Keratinocyte (primary cell): ENCODE results near the gene ICE2. TPM values are rescaled to one million over a fixed set of nuclear protein-coding genes. Genes with fewer than 3 reads are reported as not detected.

ENCODE experiments used
- DNase-seq: peaks from one replicate; pipeline ENCODE4 v3.0.0-alpha.2; 2011; ENCODE audit warnings: low read depth, missing footprints, low spot score
- FAIRE-seq: peaks from 2 replicates; lab custom pipeline; 2011; peaks lifted over from hg19 to GRCh38; lab: Jason Lieb, UNC
- H2AFZ ChIP-seq: 2 replicates; pipeline ENCODE4 v1.6.0; 2012; ENCODE audit warnings: low read length, control low read depth, inconsistent platforms; ENCODE audit not compliant: control insufficient read depth
- H3K27ac ChIP-seq: 2 replicates; pipeline ENCODE4 v1.5.1; 2011; ENCODE audit warnings: low read length; ENCODE audit not compliant: control insufficient read depth, insufficient read depth
- H3K27me3 ChIP-seq: 3 replicates; pipeline ENCODE4 v1.6.0; 2011; ENCODE audit warnings: low read length; ENCODE audit not compliant: control insufficient read depth, insufficient read depth; ENCODE audit errors: extremely low read depth
- H3K36me3 ChIP-seq, 2 experiments: 2 replicates in 1 of 2; 3 replicates in 1 of 2; pipeline ENCODE4 v1.5.1; 2011; ENCODE audit warnings: low read length in 2 of 2, mild to moderate bottlenecking in 1 of 2; ENCODE audit not compliant: control insufficient read depth in 2 of 2, insufficient read depth in 2 of 2; ENCODE audit errors: extremely low read depth in 1 of 2
- H3K4me1 ChIP-seq: 3 replicates; pipeline ENCODE4 v1.5.1; 2011; ENCODE audit warnings: low read length; ENCODE audit not compliant: control insufficient read depth, insufficient read depth; ENCODE audit errors: extremely low read depth
- H3K4me2 ChIP-seq: 3 replicates; pipeline ENCODE4 v1.6.0; 2011; ENCODE audit warnings: low read depth, low read length; ENCODE audit not compliant: control insufficient read depth, insufficient read depth; ENCODE audit errors: extremely low read depth
- H3K4me3 ChIP-seq, 3 experiments: fragments of 200-600 bp in 1 of 3; sonication (generic) in 1 of 3; 2 replicates in 2 of 3; 3 replicates in 1 of 3; pipeline ENCODE4 v1.5.1; 2011 to 2016; ENCODE audit warnings: low read length in 3 of 3, mild to moderate bottlenecking in 3 of 3, control low read depth in 2 of 3, inconsistent platforms in 1 of 3, low read depth in 1 of 3, mixed read lengths in 1 of 3, mixed run types in 1 of 3, moderate library complexity in 1 of 3; ENCODE audit not compliant: control insufficient read depth in 2 of 3, insufficient read depth in 2 of 3; ENCODE audit errors: extremely low read depth in 1 of 3
- H3K79me2 ChIP-seq: 2 replicates; pipeline ENCODE4 v1.6.0; 2012; ENCODE audit warnings: low read length; ENCODE audit not compliant: control insufficient read depth, insufficient read depth
- H3K9ac ChIP-seq: 3 replicates; pipeline ENCODE4 v1.6.0; 2011; ENCODE audit warnings: low read length; ENCODE audit not compliant: control insufficient read depth, insufficient read depth; ENCODE audit errors: extremely low read depth
- H3K9me1 ChIP-seq: 3 replicates; pipeline ENCODE4 v1.6.0; 2011; ENCODE audit warnings: low read length; ENCODE audit not compliant: control insufficient read depth, insufficient read depth; ENCODE audit errors: extremely low read depth
- H3K9me3 ChIP-seq: 2 replicates; pipeline ENCODE4 v1.5.1; 2012; ENCODE audit warnings: low read depth, low read length; ENCODE audit not compliant: control insufficient read depth
- H4K20me1 ChIP-seq: 3 replicates; pipeline ENCODE4 v1.6.0; 2011; ENCODE audit warnings: low read length; ENCODE audit not compliant: control insufficient read depth, insufficient read depth; ENCODE audit errors: extremely low read depth
- EZH2 ChIP-seq: IDR thresholded peaks from one replicate; pipeline ENCODE4 v1.6.1; 2012; ENCODE audit warnings: inconsistent platforms, mild to moderate bottlenecking, low read length, moderate library complexity
- dilution Hi-C: fragments of 300-500 bp; cut with MboI; formaldehyde crosslinking; loops from one replicate; pipeline ENCODE4 v1.7.0; 2020; ENCODE audit warnings: low sequenced_read_pairs; ENCODE audit not compliant: extremely low pct_ligation_motif_present
- polyA plus RNA-seq, 5 experiments: library from polyadenylated mRNA; depleted of rRNA in 3 of 5; stranded (reverse) in 3 of 5; stranded (forward) in 1 of 5; unstranded in 1 of 5; fragments of >200 nt; gene quantifications; 1 replicate in 1 of 5; 2 replicates in 3 of 5; 3 replicates in 1 of 5; pipeline versions ENCODE4 v1.2.1 to v1.2.3, GENCODE V29; 2011 to 2012; ENCODE audit warnings: missing spikeins in 2 of 5, low read depth in 1 of 5, low replicate concordance in 1 of 5
- TF ChIP-seq, protein P1 (sequence below), 3 experiments: IDR thresholded peaks in 1 of 3; conservative IDR thresholded peaks in 1 of 3; optimal IDR thresholded peaks in 1 of 3; 2 replicates in 2 of 3; 3 replicates in 1 of 3; pipeline versions ENCODE3 to v1.5.1; 2011; ENCODE audit warnings: low read length in 3 of 3, mild to moderate bottlenecking in 3 of 3, moderate library complexity in 2 of 3, control low read depth in 1 of 3, inconsistent platforms in 1 of 3; ENCODE audit not compliant: insufficient read depth in 2 of 3; ENCODE audit errors: extremely low read depth in 1 of 3

The ICE2 gene
- polyA plus RNA-seq, 1 donor (not counting 4 experiments of a cell fraction or from before 2014, with no cell fraction given) = 34.1 TPM

DNA sequence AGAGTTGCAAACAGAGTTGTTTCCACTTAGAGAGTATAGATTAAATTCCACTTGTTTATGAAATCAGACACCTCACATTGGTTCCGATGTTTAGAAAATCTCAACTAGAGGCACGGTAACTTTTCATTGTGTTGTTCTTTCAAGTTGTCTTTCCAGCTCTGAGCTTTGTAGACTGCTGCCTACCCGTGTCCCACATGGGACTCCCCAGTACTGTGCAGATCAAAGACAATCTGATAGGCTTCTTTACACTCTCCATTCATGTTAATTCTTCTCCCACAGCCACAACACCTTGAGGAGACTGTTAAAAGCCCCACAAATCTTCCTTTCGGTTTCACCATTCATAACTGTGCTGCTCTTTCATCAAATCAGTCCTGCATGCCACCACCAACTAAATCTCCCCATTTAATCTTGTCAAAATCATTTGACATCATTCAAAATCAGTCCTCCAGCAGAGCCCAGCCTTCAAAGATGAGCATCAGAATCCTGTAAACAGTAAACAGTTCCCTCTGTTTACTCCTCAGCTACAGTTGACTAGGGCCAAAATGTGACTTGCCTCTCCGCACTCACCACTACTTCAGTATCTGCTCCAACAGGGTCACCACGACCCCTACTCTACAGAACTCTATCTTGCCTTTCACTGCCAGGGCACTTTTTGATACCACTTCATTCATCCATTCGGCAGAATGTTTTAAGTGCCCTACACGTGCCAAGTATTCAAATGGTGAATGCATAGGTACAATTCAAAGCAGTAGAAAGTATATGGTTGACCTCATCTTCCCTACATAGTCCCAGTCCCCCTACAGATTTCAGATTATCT, 89.5 kb downstream of the ICE2 start:
- H3K4me1 ChIP-seq = peaks cover 85% of the 10 kb centered on the region
- peaks cover 93% of the 10 kb centered on the region for H3K79me2 ChIP-seq
- H3K9me3 ChIP-seq = no peaks in the 10 kb centered on the region
- peaks cover 77% of the 10 kb centered on the region for H4K20me1 ChIP-seq
- dilution Hi-C loops = no loop called here
- FAIRE-seq (no peak), DNase-seq (peak; percentile 42)
- peak overlapping the region; percentile 89 for H3K4me2 ChIP-seq
- peaks cover 3% of the 10 kb centered on the region for H3K9me1 ChIP-seq
- no peak overlapping the region for H2AFZ ChIP-seq
- TF ChIP-seq EZH2 = no peak
- TF ChIP-seq, protein P1, sequence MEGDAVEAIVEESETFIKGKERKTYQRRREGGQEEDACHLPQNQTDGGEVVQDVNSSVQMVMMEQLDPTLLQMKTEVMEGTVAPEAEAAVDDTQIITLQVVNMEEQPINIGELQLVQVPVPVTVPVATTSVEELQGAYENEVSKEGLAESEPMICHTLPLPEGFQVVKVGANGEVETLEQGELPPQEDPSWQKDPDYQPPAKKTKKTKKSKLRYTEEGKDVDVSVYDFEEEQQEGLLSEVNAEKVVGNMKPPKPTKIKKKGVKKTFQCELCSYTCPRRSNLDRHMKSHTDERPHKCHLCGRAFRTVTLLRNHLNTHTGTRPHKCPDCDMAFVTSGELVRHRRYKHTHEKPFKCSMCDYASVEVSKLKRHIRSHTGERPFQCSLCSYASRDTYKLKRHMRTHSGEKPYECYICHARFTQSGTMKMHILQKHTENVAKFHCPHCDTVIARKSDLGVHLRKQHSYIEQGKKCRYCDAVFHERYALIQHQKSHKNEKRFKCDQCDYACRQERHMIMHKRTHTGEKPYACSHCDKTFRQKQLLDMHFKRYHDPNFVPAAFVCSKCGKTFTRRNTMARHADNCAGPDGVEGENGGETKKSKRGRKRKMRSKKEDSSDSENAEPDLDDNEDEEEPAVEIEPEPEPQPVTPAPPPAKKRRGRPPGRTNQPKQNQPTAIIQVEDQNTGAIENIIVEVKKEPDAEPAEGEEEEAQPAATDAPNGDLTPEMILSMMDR (optimal IDR thresholded peaks at IDR 0.05 in 1 of 3, IDR thresholded peaks at IDR 0.05 in 1 of 3, conservative IDR thresholded peaks at IDR 0.05 in 1 of 3; ENCODE audit: extremely low read depth in 1 of 3, insufficient read depth in 2 of 3, low read length in 3 of 3) = no peak
- no peaks in the 10 kb centered on the region for H3K27me3 ChIP-seq
- H3K9ac ChIP-seq = peak overlapping the region; percentile 47
- H3K36me3 ChIP-seq = peaks cover 18 to 67% of the 10 kb centered on the region in 2 experiments
- H3K27ac ChIP-seq = peak overlapping the region; percentile 99
- peak overlapping the region in 2 of 3 experiments; percentile 43 to 68 for H3K4me3 ChIP-seq

DNA sequence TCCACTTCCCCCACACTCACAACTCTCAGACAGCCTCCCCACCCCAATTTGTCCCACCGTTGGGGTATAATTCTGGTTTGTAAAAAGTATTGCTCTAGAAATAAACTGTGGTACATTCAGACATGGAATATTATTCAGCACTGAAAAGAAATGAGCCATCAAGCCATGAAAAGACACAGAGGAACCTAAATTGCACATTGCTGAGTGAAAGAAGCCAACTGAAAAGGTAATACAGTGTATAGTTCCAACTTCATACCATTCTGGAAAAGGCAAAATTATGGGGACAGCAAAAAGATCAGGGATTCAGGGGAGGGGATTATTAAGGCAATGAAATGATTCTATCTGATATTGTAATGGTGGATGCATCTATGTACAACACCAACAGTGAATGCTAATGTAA, 91.6 kb downstream of the ICE2 start:
- Histone ChIP-seq H3K9me1 (peaks cover 3% of the 10 kb centered on the region), H3K4me1 (peaks cover 90% of the 10 kb centered on the region), H3K4me2 (peak overlapping the region; percentile 49), H3K79me2 (peaks cover 93% of the 10 kb centered on the region), H3K27ac (peak overlapping the region; percentile 59), H3K9ac (peak overlapping the region; percentile 34), H3K9me3 (no peaks in the 10 kb centered on the region), H4K20me1 (peaks cover 89% of the 10 kb centered on the region), H3K36me3 (peaks cover 24 to 72% of the 10 kb centered on the region in 2 experiments), H3K27me3 (no peaks in the 10 kb centered on the region), H2AFZ (no peak overlapping the region), H3K4me3 (no peak overlapping the region)
- DNase-seq (peak; percentile 33), FAIRE-seq (no peak)
- TF ChIP-seq, protein P1 (optimal IDR thresholded peaks at IDR 0.05 in 1 of 3, IDR thresholded peaks at IDR 0.05 in 1 of 3, conservative IDR thresholded peaks at IDR 0.05 in 1 of 3; ENCODE audit: extremely low read depth in 1 of 3, insufficient read depth in 2 of 3, low read length in 3 of 3) = no peak
- no peak for TF ChIP-seq EZH2
- dilution Hi-C loops = no loop called here
